ENCODE measurements around the gene CANT1. TPM values are rescaled to one million over a fixed set of nuclear protein-coding genes. Genes with fewer than 3 reads are reported as not detected.

CANT1 gene
- 81.6 TPM for total RNA-seq (ENCODE audit: unreplicated experiment)
- long read RNA-seq, transcript CANT1-202 (5 exons, 3,252 nt) = major isoform, 5 of 6 reads
- long read RNA-seq, partial matches to known transcripts = 0 of 6 reads
- long read RNA-seq, other reads (novel, unspliced or antisense) = 0 of 6 reads

DNA sequence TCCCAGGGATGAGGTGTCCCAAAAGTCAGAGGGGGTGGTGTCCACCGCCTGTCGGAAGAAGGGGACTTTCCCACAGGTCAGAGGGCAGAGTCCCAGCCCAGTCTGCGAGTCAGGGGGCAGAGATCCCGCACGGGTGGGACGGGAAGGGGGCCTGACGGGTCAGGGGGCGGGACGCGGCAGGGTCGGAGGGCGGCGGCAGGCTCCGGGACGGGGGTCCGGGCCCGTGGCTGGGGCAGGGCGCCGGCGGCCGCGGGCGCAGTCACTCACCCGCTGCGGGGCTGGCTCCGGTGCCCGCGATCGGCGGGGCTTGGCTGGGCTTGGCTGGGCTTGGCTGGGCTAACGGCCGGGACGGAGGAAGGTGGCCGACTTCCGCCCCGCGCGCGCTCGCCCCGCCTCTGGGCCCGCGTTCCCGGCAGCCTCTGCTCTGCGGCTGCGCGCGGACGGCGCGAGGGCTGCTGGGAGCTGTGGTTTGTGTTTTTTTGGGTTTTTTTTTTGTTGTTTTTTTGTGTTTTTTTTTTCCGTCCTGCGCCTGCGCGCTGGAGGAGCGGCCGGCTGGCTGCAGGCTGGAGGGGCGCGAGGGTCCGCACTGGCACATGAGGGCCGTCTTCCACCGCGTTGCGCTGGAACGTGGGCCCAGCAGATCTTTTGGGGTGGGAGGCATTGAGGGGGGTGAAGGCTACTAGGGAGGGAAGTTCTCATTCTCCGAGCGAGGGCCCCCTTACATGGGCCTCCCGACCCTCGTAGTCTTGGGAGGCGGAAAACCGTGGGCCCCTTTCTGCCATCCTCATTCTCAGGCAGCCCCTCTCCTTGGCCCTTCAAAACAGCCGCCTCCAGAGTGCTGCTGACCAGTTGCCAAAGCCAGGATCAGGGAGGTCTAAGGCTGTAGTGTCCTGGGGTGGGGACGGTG is at the start of gene CANT1:
Gene CANT1, minus strand, starts transcription at position 368 of the 907 bp plus-strand sequence. CDS start 12,142 bp downstream, outside the sequence.
- peaks cover 35% of the 10 kb centered on the region for H3K4me1 Mint-ChIP-seq (ENCODE audit: unreplicated experiment)
- TF ChIP-seq, protein P1, sequence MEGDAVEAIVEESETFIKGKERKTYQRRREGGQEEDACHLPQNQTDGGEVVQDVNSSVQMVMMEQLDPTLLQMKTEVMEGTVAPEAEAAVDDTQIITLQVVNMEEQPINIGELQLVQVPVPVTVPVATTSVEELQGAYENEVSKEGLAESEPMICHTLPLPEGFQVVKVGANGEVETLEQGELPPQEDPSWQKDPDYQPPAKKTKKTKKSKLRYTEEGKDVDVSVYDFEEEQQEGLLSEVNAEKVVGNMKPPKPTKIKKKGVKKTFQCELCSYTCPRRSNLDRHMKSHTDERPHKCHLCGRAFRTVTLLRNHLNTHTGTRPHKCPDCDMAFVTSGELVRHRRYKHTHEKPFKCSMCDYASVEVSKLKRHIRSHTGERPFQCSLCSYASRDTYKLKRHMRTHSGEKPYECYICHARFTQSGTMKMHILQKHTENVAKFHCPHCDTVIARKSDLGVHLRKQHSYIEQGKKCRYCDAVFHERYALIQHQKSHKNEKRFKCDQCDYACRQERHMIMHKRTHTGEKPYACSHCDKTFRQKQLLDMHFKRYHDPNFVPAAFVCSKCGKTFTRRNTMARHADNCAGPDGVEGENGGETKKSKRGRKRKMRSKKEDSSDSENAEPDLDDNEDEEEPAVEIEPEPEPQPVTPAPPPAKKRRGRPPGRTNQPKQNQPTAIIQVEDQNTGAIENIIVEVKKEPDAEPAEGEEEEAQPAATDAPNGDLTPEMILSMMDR (IDR thresholded peaks at IDR 0.05; ENCODE audit: unreplicated experiment) = no peak
- DNase-seq (ENCODE audit: low spot score) = peak; percentile 89
- peaks cover 14% of the 10 kb centered on the region for H3K36me3 Mint-ChIP-seq (ENCODE audit: low read depth, unreplicated experiment)
- H3K27me3 Mint-ChIP-seq (ENCODE audit: unreplicated experiment) = peaks cover 7% of the 10 kb centered on the region
- no peaks in the 10 kb centered on the region for H3K9me3 Mint-ChIP-seq (ENCODE audit: unreplicated experiment)
- H3K27ac Mint-ChIP-seq (ENCODE audit: unreplicated experiment) = peak within 1 kb of the TSS; percentile 91
- H3K4me3 Mint-ChIP-seq (ENCODE audit: unreplicated experiment) = peak within 1 kb of the TSS; percentile 98

DNA sequence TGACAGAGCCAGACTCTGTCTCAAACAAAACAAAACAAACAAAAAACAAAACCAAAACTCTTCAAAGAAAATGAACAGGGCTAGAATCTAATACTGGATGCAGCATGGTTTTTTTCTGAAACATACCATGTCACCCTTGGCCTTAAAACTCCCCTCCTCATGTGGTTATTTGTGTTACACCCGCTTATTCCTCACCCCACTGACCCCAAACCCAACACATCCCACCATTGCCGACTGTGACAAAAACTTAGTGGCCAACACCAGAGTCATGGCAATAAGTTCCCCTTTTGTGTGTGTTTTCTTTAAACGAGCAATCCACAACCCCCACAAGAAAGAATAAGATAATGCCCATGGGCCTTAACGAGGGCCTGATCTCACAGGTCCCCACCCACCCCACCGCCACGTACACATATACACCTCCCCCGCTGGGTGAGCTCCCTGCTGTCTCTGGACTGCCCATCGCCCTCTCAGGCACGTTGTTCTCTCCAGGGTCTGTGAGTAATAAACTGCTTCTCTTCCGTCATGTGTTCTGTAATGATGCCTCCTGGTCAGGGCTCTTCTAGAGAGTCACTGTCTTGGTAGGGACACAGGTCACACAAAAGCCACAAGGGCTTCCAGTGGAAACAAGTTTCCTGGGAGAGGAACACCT is 48.3 kb upstream of the CANT1 start:
- H3K9me3 Mint-ChIP-seq (ENCODE audit: unreplicated experiment) = no peaks in the 10 kb centered on the region
- no peak overlapping the region for H3K4me3 Mint-ChIP-seq (ENCODE audit: unreplicated experiment)
- TF ChIP-seq, protein P1 (IDR thresholded peaks at IDR 0.05; ENCODE audit: unreplicated experiment) = no peak
- no peaks in the 10 kb centered on the region for H3K36me3 Mint-ChIP-seq (ENCODE audit: low read depth, unreplicated experiment)
- H3K27ac Mint-ChIP-seq (ENCODE audit: unreplicated experiment) = no peak overlapping the region
- H3K4me1 Mint-ChIP-seq (ENCODE audit: unreplicated experiment) = no peaks in the 10 kb centered on the region
- no peak for DNase-seq (ENCODE audit: low spot score)
- H3K27me3 Mint-ChIP-seq (ENCODE audit: unreplicated experiment) = no peaks in the 10 kb centered on the region

DNA sequence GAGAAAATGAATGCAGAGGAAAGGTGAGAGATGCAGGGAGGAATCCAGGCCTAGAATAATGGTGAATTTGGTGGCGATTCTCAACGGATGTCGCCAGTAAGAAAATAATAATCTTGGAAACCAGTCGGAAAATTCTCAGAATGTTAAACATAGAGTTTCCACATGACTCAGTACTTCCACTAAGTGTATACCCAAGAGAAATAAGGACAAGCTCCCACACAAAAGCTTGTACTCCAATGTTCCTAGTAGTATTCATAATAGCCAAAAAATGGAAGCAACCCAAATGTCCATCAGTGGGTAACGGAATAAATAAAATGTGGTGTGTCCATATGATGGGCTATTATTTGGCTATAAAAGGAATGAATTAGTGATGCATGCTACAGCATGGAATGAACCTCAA is 45.6 kb upstream of the CANT1 start:
- H3K4me1 Mint-ChIP-seq (ENCODE audit: unreplicated experiment) = no peaks in the 10 kb centered on the region

DNA sequence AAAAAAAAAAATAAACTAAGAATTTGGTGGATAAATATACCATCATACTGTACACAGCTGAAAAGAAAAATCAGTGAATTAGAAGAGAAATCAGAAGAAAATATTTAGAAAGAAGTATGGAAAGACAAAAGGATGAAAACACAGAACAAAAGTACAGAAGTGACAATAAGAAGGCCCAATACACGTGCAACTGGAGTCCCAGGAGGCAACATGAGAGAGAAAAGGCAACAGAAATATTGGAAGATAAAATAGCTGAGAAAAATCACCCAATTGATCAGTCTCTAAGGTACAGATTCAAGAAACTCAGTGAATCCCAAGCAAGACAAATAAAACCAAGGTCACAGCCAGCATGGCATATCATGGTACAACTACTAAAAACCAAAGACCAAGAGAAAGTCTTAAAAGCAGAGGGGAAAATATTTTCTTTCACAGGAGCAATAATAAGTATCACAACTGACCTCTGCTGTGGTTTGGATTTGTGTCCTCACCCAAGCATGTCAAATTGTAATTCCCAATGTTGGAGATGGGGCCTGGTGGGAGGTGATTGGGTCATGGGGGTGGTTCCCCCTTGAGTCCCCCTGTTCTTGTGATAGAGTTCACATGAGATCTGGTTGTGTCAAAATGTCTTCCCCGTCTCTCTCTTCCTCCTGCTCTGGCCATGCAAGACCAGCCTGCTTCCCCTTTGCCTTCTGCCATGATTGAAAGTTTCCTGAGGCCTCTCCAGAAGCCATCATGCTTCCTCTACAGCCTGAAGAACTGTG is 44.8 kb upstream of the CANT1 start:
- TF ChIP-seq, protein P1 (IDR thresholded peaks at IDR 0.05; ENCODE audit: unreplicated experiment) = no peak
- no peak for DNase-seq (ENCODE audit: low spot score)
- Mint-ChIP-seq H3K36me3 (ENCODE audit: low read depth, unreplicated experiment) (no peaks in the 10 kb centered on the region), H3K9me3 (ENCODE audit: unreplicated experiment) (no peaks in the 10 kb centered on the region), H3K27me3 (ENCODE audit: unreplicated experiment) (peaks cover 3% of the 10 kb centered on the region), H3K4me1 (ENCODE audit: unreplicated experiment) (no peaks in the 10 kb centered on the region), H3K4me3 (ENCODE audit: unreplicated experiment) (no peak overlapping the region), H3K27ac (ENCODE audit: unreplicated experiment) (no peak overlapping the region)

More for the DNA sequence above, 45.6 kb upstream of the CANT1 start:
- TF ChIP-seq, protein P1 (IDR thresholded peaks at IDR 0.05; ENCODE audit: unreplicated experiment) = no peak
- DNase-seq (ENCODE audit: low spot score) = no peak
- no peaks in the 10 kb centered on the region for H3K36me3 Mint-ChIP-seq (ENCODE audit: low read depth, unreplicated experiment)
- no peaks in the 10 kb centered on the region for H3K9me3 Mint-ChIP-seq (ENCODE audit: unreplicated experiment)
- no peak overlapping the region for H3K4me3 Mint-ChIP-seq (ENCODE audit: unreplicated experiment)
- H3K27ac Mint-ChIP-seq (ENCODE audit: unreplicated experiment) = no peak overlapping the region
- no peaks in the 10 kb centered on the region for H3K27me3 Mint-ChIP-seq (ENCODE audit: unreplicated experiment)

All from endothelial cell (in vitro differentiated cells).